GM12892 (cell line): ENCODE data around the gene TULP4.

Experiments
- POLR2A ChIP-seq: IDR thresholded peaks from 2 replicates; pipeline ENCODE4 v1.6.1; 2011; ENCODE audit warnings: low read depth, low read length, control low read depth
- POLR2AphosphoS5 ChIP-seq: IDR thresholded peaks from 2 replicates; pipeline ENCODE4 v1.6.1; 2011; ENCODE audit warnings: low read depth, low read length, control low read depth
- TAF1 ChIP-seq: IDR thresholded peaks from 2 replicates; pipeline ENCODE4 v1.6.1; 2011; ENCODE audit warnings: low read depth, mild to moderate bottlenecking, control low read depth, low read length, borderline replicate concordance

GRCh38 chr6:158376631-158377081 lies 64.4 kb downstream of the TULP4 start:
- TF ChIP-seq POLR2A: no peak
- no peak for TF ChIP-seq POLR2AphosphoS5
- TF ChIP-seq TAF1: no peak
